Measurements from ENCODE around the gene SPTBN4.
"Not testable (repeated sequence)": the region's sequence is repeated elsewhere in the genome, so short reads cannot be mapped to it uniquely, and the experiment has no call there.

SPTBN4 gene

DNA sequence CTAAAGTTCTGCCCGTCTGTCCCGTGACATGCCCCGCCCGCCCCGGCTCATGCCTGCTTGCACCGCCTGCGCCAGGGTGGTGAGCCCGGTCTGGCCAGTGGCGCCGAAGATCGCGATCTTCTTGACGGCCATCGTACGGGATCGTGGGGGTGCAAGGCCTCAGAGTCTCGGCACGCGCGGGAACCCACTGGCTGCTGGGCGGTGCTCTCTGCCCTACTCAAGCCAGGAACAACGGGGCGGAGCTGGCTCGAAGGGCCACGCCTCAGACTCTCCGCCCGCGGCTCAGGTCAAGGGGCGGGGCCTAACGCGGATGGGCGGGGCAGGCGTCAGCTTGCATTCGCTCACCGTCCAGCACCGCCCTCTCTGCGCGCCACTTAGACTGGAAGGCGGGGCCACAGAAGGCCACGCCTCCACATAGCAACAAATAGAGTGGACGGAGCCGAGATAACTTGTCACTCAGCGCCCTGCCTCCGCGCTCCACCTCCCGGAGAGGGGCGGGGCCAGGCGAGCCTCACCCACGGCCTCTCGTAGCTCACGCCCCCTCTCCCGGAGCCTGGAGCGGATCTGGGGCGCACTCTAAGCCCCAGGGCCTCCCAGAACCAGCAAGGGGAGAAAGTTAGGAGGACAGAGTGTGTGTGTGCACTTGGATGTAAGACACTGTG is 1.1 kb upstream of the SPTBN4 start, which contains the start of gene BLVRB:
BLVRB (minus strand) TSS at position 189 of the 662 bp plus-strand sequence; CDS start at position 132, 57 bp downstream.
- DNase-seq, result peak; percentile 98

DNA sequence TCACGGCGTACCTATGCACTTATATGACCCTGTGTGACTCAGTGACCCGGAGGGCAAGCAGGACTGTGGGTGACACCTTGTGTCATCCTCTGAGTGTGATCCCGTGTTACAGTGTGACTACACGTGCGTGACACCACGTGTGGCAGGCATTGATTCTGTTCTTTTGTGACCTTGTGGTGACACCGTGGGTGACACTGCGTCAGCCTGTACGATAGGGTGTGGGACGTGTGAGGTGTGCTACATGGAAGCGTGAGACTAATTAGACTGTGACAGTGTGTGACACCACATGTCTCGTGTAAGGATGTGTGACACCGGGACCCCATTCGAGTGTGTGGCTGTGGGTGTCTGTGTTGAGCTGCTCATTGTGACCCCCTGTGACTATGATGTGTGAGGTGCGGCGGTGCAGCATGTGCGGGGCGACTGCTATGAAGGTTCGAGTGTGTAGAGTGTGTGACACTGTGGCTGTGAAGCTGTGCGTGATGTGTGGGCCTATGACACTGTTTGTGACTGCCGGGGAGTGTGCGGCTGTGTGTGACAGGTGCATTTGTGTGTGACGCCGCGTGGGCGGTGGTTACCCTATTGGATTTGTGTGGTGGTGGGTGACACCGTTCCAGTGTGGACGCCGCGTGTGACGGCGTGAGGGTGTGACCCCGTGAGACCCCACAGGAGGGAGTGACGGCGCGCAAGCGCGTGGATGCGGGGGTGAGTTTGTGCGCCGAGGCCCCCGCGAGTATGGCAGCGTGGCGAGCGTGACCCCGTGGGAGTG is 399 bp upstream of the SPTBN4 start:
- no peak for DNase-seq

DNA sequence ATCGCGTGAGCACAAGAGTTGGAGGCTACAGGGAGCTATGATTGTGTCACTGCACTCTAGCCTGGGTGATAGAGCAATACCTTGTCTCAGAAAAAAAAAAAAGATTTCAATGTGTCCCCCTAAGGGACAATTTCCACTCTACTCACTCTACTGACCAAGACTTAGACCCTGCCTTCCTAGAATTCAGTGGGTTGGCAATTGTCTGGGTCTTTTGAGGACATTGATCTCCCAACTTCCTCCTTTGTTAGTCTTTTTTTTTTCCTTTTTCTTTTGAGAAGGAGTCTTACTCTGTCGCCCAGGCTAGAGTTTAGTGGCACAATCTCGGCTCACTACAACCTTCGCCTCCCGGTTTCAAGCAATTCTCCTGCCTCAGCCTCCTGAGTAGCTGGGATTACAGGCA is 2.2 kb downstream of the SPTBN4 start:
- no peak for DNase-seq

DNA sequence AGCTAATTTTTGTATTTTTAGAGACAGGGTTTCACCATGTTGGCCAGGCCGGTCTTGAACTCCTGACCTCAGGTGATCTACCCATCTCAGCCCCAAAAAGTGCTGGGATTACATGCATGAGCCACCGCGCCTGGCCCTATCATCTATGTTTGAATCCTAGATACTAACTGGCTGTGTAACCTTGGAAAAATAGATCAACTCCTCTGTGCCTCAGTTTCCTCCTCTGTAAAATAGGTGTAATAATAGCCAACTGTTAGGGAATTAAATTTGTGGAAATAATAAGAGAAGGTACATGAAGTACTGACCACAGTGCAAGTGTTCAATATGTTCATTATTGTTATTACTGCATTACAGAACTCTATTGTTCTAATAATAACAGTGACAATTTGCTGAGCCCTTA is 4.3 kb downstream of the SPTBN4 start:
- no peak for DNase-seq

DNA sequence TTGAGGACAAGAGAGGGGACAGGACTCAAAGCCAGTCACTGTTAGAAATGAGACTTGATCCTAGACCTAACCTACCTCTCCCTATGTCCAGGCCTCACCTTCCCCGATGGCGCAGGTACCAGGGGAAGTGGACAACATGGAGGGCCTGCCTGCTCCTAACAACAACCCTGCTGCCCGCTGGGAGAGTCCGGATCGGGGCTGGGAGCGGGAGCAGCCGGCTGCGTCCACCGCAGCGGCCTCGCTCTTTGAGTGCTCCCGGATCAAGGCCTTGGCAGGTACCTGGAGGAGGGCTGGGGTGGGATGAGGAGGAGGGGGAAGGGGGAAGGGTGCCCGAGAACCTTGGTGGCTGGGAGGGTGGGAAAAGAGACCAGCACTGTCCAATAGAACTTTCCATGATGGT is 5.7 kb downstream of the SPTBN4 start:
- no peak for DNase-seq

DNA sequence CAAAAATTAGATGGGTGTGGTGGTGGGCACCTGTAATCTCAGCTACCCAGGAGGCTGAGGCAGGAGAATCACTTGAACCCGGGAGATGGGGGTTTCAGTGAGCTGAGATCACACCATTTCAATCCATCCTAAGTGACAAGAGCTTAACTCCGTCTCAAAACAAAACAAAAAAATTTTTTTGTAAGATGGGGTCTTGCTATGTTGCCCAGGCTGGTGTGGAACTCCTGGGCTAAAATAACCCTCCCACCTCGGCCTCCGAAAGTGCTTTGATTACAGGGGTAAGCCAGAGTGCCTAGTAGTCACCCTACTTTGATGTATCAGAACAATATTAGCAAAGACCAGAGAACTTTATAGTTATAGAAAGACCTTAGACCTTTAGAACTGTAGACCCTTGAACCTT is 7.9 kb downstream of the SPTBN4 start:
- no peak for DNase-seq

DNA sequence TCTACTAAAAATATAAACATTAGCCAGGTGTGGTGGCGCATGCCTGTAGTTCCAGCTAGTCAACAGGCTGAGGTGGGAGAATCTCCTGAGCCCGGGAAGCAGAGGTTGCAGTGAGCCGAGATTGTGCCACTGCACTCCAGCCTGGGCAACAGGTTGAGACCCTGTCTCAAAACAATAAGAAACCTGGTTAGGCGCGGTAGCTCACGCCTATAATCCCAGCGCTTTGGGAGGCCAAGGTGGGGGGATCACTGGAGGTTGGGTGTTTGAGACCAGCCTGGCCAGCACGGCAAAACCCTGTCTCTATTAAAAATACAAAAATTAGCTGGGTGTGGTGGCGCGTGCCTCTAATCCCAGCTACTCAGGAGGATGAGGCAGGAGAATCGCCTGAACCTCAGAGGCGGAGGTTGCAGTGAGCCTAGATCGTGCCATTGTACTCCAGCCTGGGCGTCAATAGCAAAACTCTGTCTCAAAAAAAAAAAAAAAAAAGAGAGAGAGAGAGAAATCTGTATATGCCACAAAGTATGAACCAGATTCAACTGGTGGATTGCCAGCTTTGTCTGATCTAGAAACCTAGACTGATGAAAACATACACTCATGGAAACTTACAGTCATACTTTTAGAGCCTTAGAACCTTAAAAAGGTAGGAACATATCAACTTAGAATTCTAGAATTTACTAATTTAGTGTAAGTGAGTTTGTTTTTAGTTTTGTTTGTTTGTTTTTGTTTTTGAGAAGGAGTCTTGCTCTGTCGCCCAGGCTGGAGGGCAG is 9.3 kb downstream of the SPTBN4 start:
- DNase-seq, result not testable (repeated sequence)

DNA sequence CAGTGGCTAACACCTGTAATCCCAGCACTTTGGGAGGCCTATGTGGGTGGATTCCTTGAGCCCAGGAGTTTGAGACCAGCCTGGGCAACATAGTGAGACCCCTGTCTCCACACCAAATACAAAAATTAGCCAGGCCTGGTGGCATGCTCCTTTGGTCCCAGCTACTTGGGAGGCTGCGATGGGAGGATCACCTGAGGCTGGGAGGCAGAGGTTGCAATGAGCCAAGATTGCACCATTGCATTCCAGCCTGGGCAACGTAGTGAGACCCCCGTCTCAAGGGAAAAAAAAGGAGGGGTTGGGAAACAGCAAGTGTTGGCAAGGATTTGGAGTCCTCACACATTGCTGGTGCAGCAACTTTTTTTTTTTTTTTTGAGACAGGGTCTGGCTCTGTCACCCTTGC is 19.2 kb downstream of the SPTBN4 start:
- no peak for DNase-seq

DNA sequence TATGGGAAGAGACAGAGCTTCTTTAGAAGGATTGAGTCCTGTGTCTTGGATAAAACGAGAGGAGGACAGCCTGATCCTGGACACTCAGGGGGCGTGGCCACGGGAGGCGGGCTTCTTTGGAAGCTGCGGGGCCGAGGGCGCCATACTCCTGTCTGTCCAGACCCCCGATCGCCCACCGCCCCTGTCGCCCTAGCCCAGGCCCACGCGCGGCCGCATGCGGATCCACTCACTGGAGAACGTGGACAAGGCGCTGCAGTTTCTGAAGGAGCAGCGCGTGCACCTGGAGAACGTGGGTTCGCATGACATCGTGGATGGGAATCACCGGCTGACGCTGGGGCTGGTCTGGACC is 23.1 kb downstream of the SPTBN4 start:
- DNase-seq, result no peak

DNA sequence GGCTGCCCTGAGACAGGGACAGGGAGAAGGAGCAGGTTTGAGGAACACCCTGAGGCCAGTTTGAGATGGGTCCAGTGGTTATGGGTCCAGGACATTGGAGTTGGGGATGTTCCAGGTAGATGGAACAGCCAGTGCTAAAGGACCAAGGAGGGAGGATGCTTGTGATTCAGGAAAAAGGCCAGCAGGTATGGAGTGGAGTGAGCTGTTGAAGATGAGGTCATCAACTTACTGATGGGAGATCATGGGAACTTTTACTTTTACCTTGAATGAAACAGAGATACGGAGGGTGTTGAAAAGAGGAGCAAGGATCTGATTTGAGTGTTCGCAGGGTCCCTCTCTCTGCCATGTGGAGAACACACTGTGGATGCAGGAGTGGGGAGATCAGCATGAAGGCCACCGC is 25.5 kb downstream of the SPTBN4 start:
- DNase-seq, result no peak

DNA sequence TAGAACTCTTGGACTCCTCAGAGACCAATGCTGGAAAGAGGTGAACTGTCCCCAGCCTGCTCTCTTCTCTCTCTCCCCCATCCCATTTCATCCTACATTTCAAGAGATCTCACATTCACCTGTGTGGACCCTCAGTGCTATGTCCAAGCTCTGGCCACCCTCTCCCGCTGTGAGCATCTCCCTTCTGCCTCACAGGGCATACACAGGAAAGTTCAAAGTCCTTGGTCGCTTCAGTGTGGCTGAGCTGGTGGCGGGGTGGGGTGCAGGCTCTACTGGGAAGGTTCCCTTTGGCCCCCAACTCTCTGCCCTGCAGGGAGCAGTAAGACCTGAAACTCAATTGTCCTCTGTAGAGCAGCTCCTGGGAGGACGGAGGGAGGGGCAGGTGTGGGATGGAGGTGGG is 27.0 kb downstream of the SPTBN4 start:
- no peak for DNase-seq

DNA sequence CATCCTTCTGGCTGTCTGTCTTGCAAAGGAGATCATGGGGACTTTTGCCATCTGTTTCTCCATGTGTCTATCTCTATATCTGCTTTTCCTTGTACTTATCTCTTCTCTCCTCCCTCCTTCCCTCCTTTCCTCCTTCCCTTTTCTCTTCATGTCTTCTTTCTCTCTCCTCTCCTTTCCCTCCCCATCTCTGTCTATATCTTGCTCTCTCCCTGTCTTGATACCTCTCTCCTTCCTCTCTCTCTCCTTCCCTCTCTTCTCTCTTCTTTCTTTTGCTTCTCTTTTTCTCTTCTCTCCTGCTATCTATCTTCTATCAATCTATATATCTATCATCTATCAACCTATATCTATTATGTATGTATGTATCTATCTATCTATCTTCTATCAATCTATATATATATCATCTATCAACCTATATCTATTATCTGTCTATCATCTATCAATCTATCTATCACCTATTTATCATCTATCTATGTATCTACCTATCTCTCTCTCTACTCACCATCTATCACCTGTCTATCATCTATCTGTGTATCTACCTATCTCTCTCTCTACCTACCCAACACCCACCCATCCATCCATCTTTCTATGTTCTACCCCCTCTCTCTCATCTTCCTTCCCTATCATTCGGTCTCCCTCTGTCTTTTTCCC is 27.5 kb downstream of the SPTBN4 start:
- DNase-seq, result no peak

DNA sequence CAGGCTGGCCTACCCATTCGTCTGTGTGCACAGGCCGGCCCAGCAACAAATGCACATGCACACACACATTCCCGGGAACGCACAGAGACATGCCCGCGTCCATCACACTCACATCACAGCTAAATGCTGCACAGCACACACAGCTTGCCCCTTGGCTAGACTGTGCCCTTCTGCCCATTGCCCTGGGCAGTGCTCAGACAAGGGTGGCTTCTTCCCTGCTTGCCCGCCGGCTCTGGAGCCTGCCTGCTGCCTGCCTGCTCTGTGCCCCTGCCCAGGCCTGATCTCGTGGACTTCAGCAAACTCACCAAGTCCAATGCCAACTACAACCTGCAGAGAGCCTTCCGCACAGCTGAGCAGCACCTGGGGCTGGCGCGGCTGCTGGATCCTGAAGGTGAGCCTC is 30.4 kb downstream of the SPTBN4 start:
- DNase-seq, result no peak

DNA sequence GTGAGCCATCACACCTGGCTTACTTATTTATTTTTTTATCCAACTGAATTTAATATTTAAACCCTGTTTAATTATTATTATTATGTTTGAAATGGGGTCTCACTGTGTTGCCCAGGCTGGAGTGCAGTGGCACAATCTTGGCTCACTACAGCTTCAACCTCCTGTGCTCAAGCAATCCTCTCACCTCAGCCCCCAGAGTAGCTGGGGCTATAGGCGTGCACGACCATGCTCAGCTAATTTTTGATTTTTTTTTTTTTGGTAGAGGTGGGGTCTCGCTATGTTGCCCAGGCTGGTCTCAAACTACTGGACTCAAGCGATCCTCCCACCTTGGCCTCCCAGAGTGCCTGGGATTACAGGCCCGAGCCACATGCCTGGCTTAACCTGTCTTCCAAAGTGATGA is 32.5 kb downstream of the SPTBN4 start:
- no peak for DNase-seq

DNA sequence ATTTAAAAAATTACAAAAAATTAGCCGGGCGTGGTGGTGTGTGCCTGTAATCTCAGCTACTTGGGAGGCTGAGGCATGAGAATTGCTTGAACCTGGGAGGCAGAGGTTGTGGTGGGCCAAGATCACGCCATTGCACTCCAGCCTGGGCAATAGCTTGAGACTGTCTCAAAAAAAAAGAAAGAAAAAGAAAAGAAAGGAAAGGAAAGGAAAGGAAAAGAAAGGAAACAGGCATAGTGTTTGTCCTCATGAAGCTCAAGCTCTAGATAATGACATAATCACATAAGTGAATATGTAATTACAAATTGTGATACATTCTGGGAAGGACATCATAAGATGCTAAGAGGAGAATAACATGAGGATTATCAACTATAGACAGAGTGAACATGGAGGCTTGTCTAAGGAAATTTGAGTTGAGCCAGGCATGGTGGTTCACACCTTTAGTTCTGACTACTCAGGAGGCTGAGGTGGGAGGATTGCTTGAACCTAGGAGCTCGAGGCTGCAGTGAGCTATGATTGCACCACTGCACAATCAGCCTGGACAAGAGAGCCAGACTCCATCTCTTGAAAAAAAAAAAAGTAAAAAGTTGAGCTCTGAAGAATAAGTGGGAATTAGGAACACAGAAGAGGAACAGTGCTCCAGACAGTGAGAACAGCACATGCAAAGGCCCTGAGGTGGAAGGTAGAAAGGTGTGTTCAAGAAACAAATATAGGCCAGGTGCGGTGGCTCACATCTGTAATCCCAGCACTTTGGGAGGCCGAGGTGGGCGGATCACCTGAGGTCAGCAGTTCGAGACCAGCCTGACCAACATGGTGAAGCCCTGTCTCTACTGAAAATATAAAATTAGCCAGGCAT is 34.1 kb downstream of the SPTBN4 start:
- not testable (repeated sequence) for DNase-seq

DNA sequence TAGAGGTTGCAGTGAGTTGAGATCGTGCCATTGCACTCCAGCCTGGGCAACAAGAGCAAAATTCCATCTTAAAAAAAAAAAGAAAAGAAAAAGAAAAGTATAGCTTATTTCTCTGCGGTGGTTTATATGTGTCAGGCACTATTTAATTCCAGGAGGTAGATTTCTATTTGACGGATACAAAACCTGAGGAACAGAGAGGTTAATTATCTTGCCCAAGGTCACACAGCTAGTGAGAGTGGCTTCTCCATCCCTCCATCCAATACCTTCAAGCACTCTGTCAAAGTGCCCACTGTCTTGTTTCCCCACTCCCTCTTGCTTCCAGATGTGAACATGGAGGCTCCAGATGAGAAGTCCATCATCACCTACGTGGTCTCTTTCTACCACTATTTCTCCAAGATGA is 34.8 kb downstream of the SPTBN4 start:
- no peak for DNase-seq

DNA sequence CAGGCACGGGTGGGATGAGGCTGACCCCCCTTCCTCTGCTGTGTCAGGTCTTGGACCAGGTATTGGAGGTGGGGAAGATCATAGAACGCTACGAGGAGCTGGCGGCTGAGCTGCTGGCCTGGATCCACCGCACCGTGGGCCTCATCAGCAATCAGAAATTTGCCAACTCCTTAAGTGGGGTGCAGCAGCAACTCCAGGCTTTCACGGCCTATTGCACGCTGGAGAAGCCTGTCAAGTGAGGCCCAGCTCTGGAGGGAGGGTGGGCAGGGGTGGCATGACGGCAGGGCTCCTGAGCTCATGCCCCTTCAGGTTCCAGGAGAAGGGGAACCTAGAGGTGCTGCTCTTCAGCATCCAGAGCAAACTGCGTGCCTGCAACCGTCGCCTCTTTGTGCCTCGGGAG is 35.3 kb downstream of the SPTBN4 start:
- no peak for DNase-seq

DNA sequence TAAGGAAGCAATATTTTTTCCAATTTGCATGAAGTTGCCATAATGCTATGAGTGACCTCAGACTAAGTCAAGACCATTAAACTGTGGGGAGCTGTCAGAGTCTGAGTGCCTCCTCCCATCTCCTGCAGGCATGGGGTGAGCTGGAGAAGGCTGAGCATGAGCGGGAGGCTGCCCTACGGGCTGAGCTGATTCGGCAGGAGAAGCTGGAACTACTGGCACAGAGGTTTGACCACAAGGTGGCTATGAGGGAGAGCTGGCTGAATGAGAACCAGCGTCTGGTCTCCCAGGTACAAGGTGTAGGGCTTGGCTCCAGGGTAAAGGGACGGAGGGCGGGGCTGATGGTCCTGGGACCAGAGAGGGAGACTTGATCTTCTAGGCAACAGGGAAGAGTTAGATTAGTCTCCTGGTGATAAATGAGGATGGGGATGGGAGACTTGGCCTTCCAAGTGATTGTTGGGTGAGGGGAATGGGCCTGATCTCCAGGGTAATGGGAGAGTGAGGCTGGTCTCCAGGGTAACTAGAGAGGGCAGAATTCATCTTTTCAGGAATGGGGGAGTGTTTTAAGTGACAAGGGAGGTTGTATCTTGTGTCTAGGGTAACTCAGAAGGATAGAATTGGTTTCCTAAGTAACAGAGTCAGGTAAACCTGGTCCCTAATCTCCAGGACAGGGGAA is 36.0 kb downstream of the SPTBN4 start:
- no peak for DNase-seq

DNA sequence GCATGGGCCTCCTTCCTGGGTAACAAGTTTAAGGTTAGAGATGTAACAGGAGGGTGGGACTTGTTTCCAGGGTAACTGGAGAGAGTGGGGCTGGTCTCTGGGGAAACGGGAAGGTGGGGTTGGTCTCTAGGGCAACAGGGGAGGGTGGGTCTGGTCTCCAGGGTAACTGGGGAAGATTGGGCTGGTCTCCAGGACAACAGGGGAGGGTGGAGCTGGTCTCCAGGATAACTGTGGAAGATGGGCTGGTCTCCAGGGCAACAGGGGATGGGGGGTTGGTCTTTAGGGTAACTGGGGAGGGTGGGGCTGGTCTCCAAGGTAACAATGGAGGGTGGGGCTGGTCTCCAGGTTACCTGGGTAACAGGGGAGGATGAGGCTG is 36.5 kb downstream of the SPTBN4 start:
- peak; percentile 95 for DNase-seq

DNA sequence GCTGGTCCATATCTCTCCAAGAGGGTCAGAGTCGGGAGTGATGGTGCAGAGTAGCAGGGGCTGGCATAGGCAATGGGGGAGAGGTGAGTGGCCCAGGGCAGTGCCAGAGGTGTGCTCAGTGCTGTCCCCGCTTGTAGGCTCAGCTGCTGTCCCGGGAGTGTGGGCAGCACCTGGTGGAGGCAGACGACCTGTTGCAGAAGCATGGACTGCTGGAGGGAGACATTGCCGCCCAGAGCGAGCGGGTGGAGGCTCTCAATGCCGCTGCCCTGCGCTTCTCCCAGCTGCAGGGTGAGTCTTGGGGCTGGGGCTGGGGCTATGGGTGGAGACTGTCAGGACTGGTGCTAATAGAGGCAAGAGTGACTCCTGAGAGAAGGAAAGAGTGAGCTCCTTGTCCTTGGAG is 39.3 kb downstream of the SPTBN4 start:
- no peak for DNase-seq

DNA sequence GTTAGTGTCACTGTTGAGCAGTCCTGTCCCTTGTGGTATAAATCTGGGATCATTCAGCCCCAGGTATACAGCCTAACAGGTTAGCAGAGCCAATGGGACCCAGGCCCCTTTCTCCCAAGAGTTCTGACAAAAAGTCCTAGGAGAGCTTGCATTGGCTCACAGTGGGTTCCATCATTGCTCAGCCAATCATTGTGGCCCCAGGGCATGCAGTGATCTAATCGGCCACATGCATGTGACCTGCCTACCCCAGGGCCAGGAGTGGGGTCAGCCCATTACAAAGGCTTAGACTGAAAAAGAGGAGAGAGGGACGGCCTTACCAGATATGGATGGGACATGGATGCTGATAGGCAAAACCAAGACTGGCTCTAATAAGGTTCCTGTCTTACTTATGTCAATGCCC is 41.1 kb downstream of the SPTBN4 start:
- DNase-seq, result no peak

DNA sequence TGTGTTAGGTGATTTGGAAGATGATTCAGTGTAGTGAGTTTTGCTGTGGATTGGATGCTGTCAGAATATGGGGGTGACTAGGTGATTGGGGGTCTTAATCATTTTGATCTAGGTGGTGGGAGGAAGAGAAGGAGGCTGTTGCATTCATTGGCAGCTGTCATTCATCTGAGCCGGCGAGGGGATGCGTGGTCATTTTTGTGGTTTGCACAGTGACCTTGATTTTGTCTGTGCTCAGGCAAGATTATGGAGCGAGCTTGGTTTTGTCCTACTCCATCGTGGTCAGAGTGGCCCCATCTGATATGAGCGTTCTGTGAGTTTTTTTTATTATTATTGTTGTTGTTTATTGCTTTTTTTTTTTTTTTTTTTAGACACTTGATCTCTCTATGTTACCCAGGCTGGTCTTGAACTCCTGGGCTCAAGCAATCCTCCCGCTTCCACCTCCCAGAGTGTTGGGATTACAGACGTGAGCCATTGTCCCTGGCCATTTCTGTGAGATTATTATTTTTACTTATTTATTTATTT is 42.0 kb downstream of the SPTBN4 start:
- no peak for DNase-seq
